HEK293T (cell line): Measurements from ENCODE around the gene TDP1.

Experiments
- ARNT ChIP-seq: fragments of 450-650 bp; IDR thresholded peaks from 2 replicates; pipeline ENCODE4 v1.6.1; 2017; ENCODE audit warnings: mild to moderate bottlenecking
- BHLHE40 ChIP-seq: fragments of 450-650 bp; IDR thresholded peaks from 2 replicates; pipeline ENCODE4 v1.6.1; 2016; ENCODE audit warnings: mild to moderate bottlenecking, moderate library complexity, borderline replicate concordance
- CTBP1 ChIP-seq: fragments of 450-650 bp; IDR thresholded peaks from 2 replicates; pipeline ENCODE4 v1.6.1; 2016; ENCODE audit warnings: borderline replicate concordance
- FOXA1 ChIP-seq: fragments of 450-650 bp; IDR thresholded peaks from 2 replicates; pipeline ENCODE4 v1.6.1; 2016; ENCODE audit warnings: mild to moderate bottlenecking
- FOXK2 ChIP-seq: fragments of 450-650 bp; IDR thresholded peaks from 2 replicates; pipeline ENCODE4 v1.6.1; 2016; ENCODE audit warnings: mild to moderate bottlenecking
- FOXM1 ChIP-seq: fragments of 450-650 bp; IDR thresholded peaks from 2 replicates; pipeline ENCODE4 v1.6.1; 2017; ENCODE audit warnings: mild to moderate bottlenecking, borderline replicate concordance
- HDGF ChIP-seq: fragments of 450-650 bp; IDR thresholded peaks from 2 replicates; pipeline ENCODE4 v1.6.1; 2017; ENCODE audit warnings: antibody characterized with exemption, borderline replicate concordance
- SP1 ChIP-seq: fragments of 450-650 bp; IDR thresholded peaks from 2 replicates; pipeline ENCODE4 v1.6.1; 2017
- SUZ12 ChIP-seq: fragments of 450-650 bp; IDR thresholded peaks from 2 replicates; pipeline ENCODE4 v1.6.1; 2016; ENCODE audit warnings: mild to moderate bottlenecking
- TARDBP ChIP-seq: fragments of 450-650 bp; IDR thresholded peaks from 2 replicates; pipeline ENCODE4 v1.6.1; 2016
- ZNF384 ChIP-seq: fragments of 450-650 bp; IDR thresholded peaks from 2 replicates; pipeline ENCODE4 v1.6.1; 2016

DNA sequence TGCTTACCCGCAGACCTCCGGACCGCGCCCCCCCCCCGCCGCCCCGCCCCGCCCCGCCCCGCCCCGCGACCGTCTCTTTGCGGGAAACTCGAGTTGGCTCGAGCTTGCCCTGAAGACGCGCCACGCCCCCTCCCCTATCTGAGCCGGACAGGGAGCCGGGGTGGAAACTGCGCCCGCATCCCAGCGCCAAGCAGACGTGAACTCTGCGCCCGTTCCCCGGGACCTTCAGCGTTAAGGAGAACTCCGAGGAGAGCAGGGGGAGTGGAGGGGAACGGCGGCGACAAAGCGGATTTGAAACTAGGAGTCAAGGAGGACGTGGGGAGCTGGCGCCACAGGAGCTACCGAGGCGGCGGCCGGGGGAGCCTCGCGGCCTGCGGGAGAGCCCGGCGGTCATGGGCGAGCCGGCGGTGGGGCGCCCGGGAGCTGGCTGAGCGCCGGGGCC lies 106.0 kb downstream of the TDP1 start, which contains the start of gene KCNK13:
- TF ChIP-seq HDGF (no peak), ARNT (no peak), FOXK2 (no peak), SP1 (no peak), BHLHE40 (no peak), FOXA1 (no peak), SUZ12 (no peak), TARDBP (no peak), ZNF384 (no peak), FOXM1 (no peak), CTBP1 (no peak)
